Measurements from ENCODE around the gene BRD7.

DNA sequence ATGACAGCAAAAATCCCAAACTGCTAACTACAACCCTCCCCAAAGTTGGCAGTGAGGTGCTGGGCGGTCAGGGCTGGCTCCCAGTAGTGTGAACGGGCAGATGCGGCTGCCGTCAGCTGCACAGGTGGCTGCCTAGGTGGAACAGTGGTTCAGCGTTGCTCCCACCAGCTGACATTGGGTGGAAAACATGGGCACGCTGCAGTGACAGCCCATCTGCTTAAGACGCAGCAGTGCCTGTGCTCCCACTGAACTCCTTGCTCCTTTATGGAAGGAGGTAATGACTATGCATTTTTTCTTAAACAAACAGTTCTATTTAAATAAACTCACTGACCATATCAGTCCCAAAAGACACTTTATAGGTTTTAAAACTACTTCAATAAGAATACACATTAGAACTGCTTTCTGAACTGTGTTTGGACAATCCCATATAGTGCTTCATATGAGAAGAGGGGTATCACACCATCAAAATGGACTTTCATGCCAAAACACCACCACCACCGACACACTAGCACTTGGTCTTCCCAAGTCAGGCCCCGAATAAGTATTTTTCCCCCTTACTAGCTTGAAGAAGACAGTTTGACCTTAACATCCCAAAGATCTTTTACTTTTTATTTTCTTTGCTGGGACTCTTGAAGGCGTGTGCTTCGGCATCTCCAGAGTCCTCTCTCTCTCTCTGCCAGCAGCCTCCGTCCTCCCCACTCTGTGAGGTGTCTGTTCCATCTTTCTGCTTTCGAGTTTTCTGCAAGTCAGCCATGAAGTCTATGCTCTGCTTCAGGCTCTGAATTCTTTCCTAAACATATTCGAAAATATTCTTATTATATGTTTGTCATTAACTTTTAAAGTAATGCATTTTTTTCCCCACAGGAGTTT lies 34.4 kb downstream of the BRD7 start:
- no peak for TF ChIP-seq SUZ12 (IDR thresholded peaks at IDR 0.05; ENCODE audit: unreplicated experiment)
- TF ChIP-seq EGR1 (IDR thresholded peaks at IDR 0.05; ENCODE audit: borderline replicate concordance in 1 of 2, low read depth in 2 of 2, low read length in 2 of 2): no peak
- TF ChIP-seq, protein P1, sequence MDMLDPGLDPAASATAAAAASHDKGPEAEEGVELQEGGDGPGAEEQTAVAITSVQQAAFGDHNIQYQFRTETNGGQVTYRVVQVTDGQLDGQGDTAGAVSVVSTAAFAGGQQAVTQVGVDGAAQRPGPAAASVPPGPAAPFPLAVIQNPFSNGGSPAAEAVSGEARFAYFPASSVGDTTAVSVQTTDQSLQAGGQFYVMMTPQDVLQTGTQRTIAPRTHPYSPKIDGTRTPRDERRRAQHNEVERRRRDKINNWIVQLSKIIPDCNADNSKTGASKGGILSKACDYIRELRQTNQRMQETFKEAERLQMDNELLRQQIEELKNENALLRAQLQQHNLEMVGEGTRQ (IDR thresholded peaks at IDR 0.05; ENCODE audit: borderline replicate concordance, low read depth, low read length): no peak
- TF ChIP-seq CTCF (IDR thresholded peaks at IDR 0.05 in 2 of 3, conservative IDR thresholded peaks at IDR 0.05 in 1 of 3; ENCODE audit: control insufficient read depth in 2 of 3, extremely low read depth in 1 of 3, insufficient read depth in 1 of 3, low read depth in 3 of 3, low read length in 3 of 3): no peak
- no peak for TF ChIP-seq EP300 (IDR thresholded peaks at IDR 0.05; ENCODE audit: borderline replicate concordance in 1 of 2, control insufficient read depth in 1 of 2, low read depth in 2 of 2, low read length in 2 of 2)
- TF ChIP-seq BHLHE40 (IDR thresholded peaks at IDR 0.05; ENCODE audit: borderline replicate concordance in 1 of 2, low read depth in 2 of 2, low read length in 1 of 2): no peak
- no peak for TF ChIP-seq E2F8 (IDR thresholded peaks at IDR 0.05; ENCODE audit: low read depth, partially characterized antibody)
- TF ChIP-seq POLR2A (IDR thresholded peaks at IDR 0.05; ENCODE audit: low read depth, low read length): 0 out of 2 replicates have a peak, but pooled peaks have one; percentile 24

All from GM12878 (cell line).